GM03348 (cell line): Measurements from ENCODE around the gene PTPRJ.
A peak's percentile ranks its signal among the peaks of the same experiment; 100 is the strongest.

Source experiments
- DNase-seq: peaks from one replicate; pipeline ENCODE4 v3.0.0; 2012; ENCODE audit warnings: low spot score

Gene PTPRJ

GRCh38 chr11:48094643-48095339 lies 114.4 kb downstream of the PTPRJ start:
- DNase-seq: no peak

- DNase-seq: peak; percentile 24
Measured at GRCh38 chr11:48095779-48096470, 115.6 kb downstream of the PTPRJ start.

GRCh38 chr11:48096588-48097525 lies 116.5 kb downstream of the PTPRJ start:
- no peak for DNase-seq

GRCh38 chr11:48098024-48098423 lies 117.7 kb downstream of the PTPRJ start:
- no peak for DNase-seq

- no peak for DNase-seq
Measured at GRCh38 chr11:48099916-48100446, 119.6 kb downstream of the PTPRJ start.

GRCh38 chr11:48101044-48101733 lies 120.8 kb downstream of the PTPRJ start:
- no peak for DNase-seq

- no peak for DNase-seq
Measured at GRCh38 chr11:48101958-48102357, 121.6 kb downstream of the PTPRJ start.

- DNase-seq: peak; percentile 52
Measured at GRCh38 chr11:48103621-48104567, 123.5 kb downstream of the PTPRJ start.

- DNase-seq: no peak
Measured at GRCh38 chr11:48104568-48104924, 124.2 kb downstream of the PTPRJ start.

- no peak for DNase-seq
Measured at GRCh38 chr11:48105096-48105990, 125.0 kb downstream of the PTPRJ start.

- DNase-seq: no peak
Measured at GRCh38 chr11:48106166-48106565, 125.8 kb downstream of the PTPRJ start.

- peak; percentile 46 for DNase-seq
Measured at GRCh38 chr11:48107188-48107704, 126.9 kb downstream of the PTPRJ start.

- DNase-seq: no peak
Measured at GRCh38 chr11:48108231-48109045, 128.1 kb downstream of the PTPRJ start.

- peak; percentile 73 for DNase-seq
Measured at GRCh38 chr11:48109046-48109666, 128.8 kb downstream of the PTPRJ start.

- DNase-seq: no peak
Measured at GRCh38 chr11:48110509-48110766, 130.1 kb downstream of the PTPRJ start.

GRCh38 chr11:48111891-48112290 lies 131.5 kb downstream of the PTPRJ start:
- DNase-seq: no peak

- DNase-seq: no peak
Measured at GRCh38 chr11:48114740-48115139, 134.4 kb downstream of the PTPRJ start.
